Neural progenitor cell (in vitro differentiated cells): Measurements from ENCODE around the gene ZNF471.

Experiments
- CTCF ChIP-seq: fragments of 200-600 bp; sonication (generic); IDR thresholded peaks from 2 replicates; pipeline ENCODE4 v1.5.1; 2017; ENCODE audit warnings: antibody characterized with exemption, mild to moderate bottlenecking
- EZH2phosphoT487 ChIP-seq: fragments of 200-600 bp; sonication (generic); IDR thresholded peaks from 2 replicates; pipeline ENCODE4 v1.6.1; 2017; ENCODE audit warnings: antibody characterized with exemption

- TF ChIP-seq CTCF (no peak), EZH2phosphoT487 (no peak)
Observed at GRCh38 chr19:56504581-56504980, 3.1 kb upstream of the ZNF471 start.
